Activated T-cell treated with anti-CD3 and anti-CD28 coated beads for 4 hours (primary cell): ENCODE data around the gene ATF7IP.
"Not testable (repeated sequence)": the region's sequence is repeated elsewhere in the genome, so short reads cannot be mapped to it uniquely, and the experiment has no call there.

Source experiments
- DNase-seq: peaks from one replicate; pipeline ENCODE4 v3.0.0-alpha.2; 2020

The ATF7IP gene

DNA sequence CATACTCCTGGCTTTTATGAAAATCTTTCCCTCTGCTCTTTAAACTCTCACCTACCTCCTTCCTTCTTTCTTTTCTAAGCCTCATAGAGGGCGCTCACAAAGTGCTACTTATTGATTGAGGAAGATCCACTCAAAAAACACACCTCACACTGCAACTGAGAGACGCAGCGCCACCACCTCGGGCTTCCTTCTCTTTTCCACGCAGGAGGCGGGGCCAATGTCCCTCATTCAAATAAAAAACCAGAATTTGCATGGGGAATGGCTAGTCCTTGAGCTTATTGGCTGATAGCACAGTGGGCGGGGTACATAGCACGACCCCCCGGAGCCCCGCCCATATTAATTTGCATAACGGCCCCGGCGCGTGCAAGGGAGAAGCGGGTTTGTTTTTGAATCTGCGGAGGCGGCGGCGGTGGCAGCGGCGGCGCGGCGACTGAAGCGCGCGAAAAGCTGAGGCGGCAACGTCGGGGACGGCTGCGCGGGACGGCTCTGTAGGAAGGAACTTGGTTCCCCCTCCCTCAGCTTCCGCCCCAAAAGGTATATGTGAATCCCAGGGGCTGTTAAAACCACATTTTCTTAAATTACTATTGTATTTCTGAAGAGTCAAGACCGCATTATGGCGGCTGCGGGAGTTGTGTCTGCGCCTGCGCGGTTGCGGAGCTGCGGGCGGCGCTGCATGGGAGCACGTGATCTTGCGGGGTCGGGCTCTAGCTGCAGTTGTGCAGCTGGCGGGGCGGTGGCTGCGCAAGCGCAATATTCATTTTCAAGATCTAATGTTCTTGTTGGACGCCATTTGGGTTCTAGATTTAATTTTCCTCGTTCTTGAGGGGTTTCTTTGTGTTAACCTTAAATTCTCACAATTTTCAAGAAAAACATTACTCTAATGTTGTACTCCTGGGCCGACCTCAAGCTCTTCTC lies at the start of gene ATF7IP:
Gene ATF7IP, plus strand, starts transcription at position 389 of the 915 bp plus-strand sequence. CDS start 58,234 bp downstream, outside the sequence.
- DNase-seq, result peak; percentile 93

DNA sequence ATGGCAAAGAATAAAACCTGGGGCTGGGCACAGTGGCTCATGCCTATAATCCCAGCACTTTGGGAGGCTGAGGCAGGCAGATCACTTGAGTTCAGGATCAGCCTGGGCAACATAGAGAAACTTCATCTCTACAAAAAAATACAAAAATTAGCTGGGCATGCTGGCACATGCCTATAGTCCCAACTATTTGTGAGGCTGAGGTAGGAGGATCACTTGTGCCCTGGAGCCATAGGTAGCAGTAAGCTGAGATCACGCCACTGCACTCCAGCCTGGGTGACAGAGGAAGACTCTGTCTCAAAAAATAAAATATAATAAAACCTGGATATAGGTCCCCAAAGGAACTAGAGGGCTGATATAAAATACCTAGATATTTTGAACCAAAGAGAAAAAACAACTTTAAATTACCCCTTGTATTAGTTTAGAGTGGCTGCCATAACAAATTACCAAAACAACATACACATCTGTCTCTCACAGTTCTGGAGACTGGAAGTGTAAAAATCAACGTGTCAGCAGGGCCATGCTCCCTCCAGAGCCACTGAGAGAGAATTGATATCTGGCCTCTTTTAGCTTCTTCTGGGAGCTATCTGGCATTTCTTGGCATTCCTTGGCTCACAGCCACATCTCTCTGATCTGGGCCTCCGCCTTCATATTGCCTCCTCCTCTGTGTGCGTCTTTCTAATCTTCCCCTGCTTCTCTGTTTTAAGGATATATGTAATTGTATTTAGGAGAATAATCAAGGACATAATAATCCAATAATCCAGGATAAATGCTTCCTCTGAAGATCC lies 47.9 kb upstream of the ATF7IP start:
- DNase-seq, result no peak

GRCh38 chr12:14319704-14320427 lies 45.6 kb upstream of the ATF7IP start:
- not testable (repeated sequence) for DNase-seq

DNA sequence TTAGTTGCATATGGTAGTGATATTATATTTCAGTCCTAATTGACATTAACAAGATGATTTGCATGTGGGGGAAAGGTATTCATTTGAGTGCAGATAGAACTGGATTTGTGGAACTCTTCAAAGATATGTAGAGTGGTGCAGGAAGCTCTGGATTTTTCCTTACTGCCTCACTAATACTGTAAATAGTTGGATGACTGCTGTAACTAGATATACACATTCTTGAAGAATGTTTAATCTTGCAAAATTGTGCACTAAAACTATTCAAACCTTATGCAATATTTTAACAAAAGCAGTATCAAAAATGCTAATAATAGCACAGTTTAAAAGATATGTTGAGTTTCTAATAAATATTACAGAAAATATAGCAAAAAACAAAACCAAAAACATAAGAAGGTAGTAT lies 43.1 kb upstream of the ATF7IP start:
- DNase-seq, result no peak

- no peak for DNase-seq
Observed at GRCh38 chr12:14325716-14326343, 39.7 kb upstream of the ATF7IP start.

GRCh38 chr12:14326699-14327098 lies 38.8 kb upstream of the ATF7IP start:
- DNase-seq, result no peak

- DNase-seq, result no peak
Observed at GRCh38 chr12:14327711-14328110, 37.8 kb upstream of the ATF7IP start.

DNA sequence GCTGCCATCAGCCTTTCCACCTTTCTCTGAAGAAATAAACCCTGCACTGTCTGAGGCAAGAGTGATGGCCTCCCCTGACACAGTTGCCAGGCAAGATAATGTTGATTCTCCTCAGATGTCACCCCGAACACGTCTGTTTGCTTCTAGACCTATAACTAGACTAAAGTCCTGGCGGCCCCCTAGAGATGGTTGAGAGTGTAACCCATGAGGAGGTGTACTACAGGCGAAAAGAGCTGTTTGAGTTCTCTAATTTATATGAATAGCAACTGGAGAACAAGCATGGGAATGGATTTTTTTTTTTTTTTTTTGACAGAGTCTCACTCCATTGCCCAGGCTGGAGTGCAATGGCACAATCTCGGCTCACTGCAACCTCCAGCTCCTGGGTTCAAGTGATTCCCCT lies 33.0 kb upstream of the ATF7IP start:
- DNase-seq, result no peak

DNA sequence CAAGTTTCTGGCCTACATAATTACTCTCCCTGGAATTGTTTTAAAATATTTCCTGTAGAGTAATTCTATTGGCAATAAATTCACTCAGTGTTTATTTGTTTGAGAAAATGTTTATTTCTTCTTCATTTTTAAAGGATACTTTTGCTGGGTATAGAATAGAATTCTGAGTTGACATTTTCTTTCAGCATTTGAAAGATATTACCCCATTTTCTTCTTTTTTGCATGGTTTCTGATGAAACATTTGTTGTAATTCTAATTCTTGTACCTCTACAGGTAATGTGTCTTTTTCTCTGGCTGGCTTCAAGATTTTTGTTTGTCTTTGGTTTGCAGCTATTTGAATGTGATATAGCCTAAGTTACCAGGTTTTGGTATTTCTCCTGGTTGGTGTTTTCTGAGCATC lies 25.1 kb upstream of the ATF7IP start:
- DNase-seq, result no peak

- not testable (repeated sequence) for DNase-seq
Observed at GRCh38 chr12:14351524-14351923, 14.0 kb upstream of the ATF7IP start.

DNA sequence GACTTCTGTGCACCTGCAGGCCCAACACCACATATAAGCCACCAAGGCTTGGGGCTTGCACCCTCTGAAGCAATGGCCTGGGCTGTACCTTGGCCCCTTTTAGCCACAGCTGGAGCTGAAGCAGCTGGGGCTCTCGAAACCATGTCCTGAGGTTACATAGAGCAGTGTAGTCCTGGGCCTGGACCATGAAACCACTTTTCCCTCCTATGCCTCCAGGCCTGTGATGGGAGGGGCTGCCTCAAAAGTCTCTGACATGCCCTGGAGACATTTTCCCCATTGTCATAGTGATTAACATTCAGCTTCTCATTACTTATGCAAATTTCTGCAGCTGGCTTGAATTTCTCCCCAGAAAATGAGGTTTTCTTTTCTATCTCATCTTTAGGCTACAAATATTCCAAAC lies 13.4 kb upstream of the ATF7IP start:
- DNase-seq, result not testable (repeated sequence)

DNA sequence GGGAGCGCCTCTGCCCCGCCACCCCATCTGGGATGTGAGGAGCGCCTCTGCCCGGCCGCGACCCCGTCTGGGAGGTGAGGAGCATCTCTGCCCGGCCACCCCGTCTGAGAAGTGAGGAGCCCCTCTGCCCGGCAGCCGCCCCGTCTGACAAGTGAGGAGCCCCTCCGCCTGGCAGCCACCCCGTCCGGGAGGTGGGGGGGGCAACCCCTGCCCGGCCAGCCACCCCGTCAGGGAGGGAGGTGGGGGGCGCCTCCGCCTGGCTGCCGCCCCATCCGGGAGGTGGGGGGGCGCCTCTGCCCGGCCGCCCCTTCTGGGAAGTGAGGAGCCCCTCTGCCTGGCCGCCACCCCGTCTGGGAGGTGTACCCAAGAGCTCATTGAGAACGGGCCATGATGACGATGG lies 10.8 kb upstream of the ATF7IP start:
- not testable (repeated sequence) for DNase-seq

DNA sequence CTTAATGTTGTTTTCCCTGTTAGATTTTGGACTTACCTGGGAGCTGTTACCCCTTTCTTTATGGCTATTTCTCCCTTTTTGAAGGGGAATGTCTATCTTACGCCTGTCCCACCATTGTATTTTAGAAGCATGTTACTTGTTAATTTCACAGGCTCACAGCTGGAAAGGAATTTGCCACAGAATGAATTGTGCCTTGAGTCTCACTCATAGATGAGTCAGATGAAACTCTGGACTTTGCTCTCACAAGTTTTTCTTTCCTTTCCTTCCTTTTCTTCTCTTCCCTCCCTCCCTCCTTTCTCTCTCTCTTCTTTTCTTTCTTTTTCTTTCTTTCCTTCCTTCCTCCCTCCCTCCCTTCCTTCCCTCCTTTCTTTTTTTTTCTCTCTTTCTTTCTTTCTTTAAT lies 9.3 kb upstream of the ATF7IP start:
- DNase-seq, result no peak

DNA sequence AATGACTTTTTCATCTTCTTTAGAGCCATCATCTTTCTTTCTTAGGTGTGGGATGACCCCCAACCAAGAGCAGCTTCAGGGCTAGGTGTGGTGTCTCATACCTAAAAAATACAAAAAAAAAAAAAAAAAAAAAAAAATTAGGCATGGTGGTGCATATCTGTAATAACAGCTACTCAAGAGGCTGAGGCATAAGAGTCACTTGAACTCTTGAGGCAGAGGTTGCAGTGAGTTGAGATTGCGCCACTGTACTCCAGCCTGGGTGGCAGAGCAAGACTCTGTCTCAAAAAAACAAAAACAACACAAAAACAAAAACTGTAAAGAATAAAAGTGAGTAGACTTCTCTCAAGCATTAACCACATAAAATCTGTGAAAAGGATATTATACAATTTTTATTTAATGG lies 8.0 kb upstream of the ATF7IP start:
- DNase-seq, result no peak

DNA sequence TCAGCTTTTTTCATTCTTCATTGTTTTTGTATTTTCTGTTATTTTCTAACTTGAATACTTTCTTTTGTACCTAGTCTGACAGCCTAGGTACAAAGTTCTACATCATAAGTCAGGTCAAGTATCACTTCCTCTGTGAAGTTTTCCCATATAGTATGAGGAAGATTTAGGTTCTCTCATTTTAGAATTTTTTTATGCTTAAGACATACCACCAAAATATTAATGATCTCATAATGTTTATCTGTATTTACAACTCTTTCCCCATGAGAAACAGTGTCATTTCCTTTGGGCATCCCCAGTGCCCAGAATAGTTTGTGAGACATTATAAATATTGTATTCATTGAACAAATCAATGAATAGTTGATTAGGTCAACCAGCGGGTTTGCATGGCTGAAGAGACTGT lies 3.1 kb upstream of the ATF7IP start:
- DNase-seq, result no peak

- no peak for DNase-seq
Observed at GRCh38 chr12:14364583-14365271, 755 bp upstream of the ATF7IP start.

GRCh38 chr12:14366209-14367039 lies 942 bp downstream of the ATF7IP start:
- DNase-seq, result no peak

GRCh38 chr12:14367040-14367661 lies 1.7 kb downstream of the ATF7IP start:
- no peak for DNase-seq

DNA sequence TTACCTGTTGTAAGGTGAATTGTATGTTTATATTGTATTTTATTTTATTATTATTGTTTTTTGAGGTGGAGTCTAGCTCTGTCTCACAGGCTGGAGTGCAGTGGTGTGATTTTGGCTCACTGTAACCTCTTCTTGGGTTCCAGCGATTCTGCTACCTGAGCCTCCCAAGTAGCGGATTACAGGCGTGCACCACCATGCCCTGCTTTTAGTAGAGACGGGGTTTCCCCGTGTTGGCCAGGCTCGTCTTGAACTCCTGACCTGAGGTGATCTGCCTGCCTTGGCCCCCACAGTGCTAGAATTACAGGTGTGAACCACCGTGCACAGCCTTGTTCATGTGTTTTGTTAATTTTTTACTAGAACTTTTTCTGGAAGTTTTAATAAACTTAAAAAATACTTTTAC lies 3.8 kb downstream of the ATF7IP start:
- no peak for DNase-seq

DNA sequence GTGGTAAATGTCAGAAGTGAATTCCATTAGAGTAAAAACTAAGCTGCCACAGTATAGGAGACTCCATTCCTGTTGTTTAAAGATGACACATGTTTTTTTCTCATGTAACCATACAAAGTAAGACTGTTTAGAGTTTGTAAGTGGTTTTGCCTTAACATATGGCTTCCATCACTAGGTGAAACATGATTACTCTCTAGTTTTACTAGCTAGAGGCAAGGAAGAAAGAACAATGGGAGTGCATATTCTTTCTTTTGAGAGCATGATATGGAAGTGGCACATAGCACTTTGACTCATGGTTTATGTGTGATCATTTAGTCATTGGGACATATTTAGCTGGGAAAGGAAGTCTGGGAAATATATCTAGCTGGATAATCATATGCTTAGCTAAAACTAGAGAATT lies 7.7 kb downstream of the ATF7IP start:
- DNase-seq, result no peak

- no peak for DNase-seq
Observed at GRCh38 chr12:14379508-14379907, 14.0 kb downstream of the ATF7IP start.
